Nephron (organoid): Measurements from ENCODE around the gene RGS5.

Experiments used
- H3K27ac Mint-ChIP-seq, 3 experiments: 2 replicates each; pipeline ENCODE4 v1.8.0; 2020; ENCODE audit warnings: mixed read lengths in 3 of 3, mild to moderate bottlenecking in 2 of 3, moderate library complexity in 1 of 3
- H3K27me3 Mint-ChIP-seq: 2 replicates; pipeline ENCODE4 v1.8.0; 2021; ENCODE audit warnings: low read depth, mild to moderate bottlenecking, moderate library complexity, mixed read lengths
- H3K36me3 Mint-ChIP-seq: 2 replicates; pipeline ENCODE4 v1.8.0; 2020; ENCODE audit warnings: low read depth, mixed read lengths
- H3K4me1 Mint-ChIP-seq: 2 replicates; pipeline ENCODE4 v1.8.0; 2020; ENCODE audit warnings: mixed read lengths
- H3K4me3 Mint-ChIP-seq, 3 experiments: 2 replicates each; pipeline ENCODE4 v1.8.0; 2020; ENCODE audit warnings: mild to moderate bottlenecking in 3 of 3, mixed read lengths in 3 of 3, moderate library complexity in 2 of 3
- H3K9me3 Mint-ChIP-seq: 2 replicates; pipeline ENCODE4 v1.8.0; 2020; ENCODE audit warnings: mixed read lengths
- TF ChIP-seq, protein P1 (sequence below), 3 experiments: fragments of 200-600 bp; sonication (generic); IDR thresholded peaks; one replicate each; pipeline ENCODE4 v1.5.0; 2021; ENCODE audit warnings: antibody characterized with exemption in 3 of 3; ENCODE audit not compliant: unreplicated experiment in 3 of 3

The RGS5 gene

DNA sequence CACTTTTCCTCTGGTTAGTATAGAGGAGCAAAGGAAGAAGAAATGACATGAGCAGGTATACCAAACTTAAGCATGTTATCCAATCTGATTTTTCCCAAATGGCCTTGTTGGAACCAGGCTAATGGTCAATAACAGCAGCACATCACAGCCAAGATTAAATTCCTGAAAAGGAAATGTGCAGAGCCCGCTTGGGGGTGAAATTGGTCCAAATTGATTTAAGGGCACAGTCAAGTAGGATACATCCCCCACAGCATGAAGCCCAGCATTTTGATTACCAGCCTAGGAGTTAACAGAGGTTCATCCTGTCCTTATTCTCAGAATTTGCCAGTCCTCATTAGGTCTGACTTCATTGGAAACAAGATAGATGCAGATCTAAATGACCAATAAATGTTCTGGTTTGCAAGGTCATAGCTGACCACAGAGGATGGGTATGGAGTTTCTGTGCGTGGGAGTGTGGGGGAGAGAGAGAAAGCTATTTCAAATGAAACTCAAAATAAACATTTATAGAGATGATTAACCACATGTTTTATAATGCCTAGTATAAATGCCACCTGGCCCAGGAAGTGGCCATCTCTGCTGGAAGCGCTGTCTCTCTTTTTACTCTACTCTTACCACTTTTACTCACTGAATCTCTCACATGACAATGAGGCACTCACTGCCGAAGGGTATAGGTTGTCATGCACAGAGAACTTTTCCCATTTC is 38.7 kb downstream of the RGS5 start:
- no peak overlapping the region for H3K4me3 Mint-ChIP-seq
- peak overlapping the region in 1 of 3 experiments; percentile 87 for H3K27ac Mint-ChIP-seq
- no peaks in the 10 kb centered on the region for H3K27me3 Mint-ChIP-seq
- H3K9me3 Mint-ChIP-seq, result no peaks in the 10 kb centered on the region
- peaks cover 44% of the 10 kb centered on the region for H3K4me1 Mint-ChIP-seq
- peaks cover 6% of the 10 kb centered on the region for H3K36me3 Mint-ChIP-seq
- TF ChIP-seq, protein P1, sequence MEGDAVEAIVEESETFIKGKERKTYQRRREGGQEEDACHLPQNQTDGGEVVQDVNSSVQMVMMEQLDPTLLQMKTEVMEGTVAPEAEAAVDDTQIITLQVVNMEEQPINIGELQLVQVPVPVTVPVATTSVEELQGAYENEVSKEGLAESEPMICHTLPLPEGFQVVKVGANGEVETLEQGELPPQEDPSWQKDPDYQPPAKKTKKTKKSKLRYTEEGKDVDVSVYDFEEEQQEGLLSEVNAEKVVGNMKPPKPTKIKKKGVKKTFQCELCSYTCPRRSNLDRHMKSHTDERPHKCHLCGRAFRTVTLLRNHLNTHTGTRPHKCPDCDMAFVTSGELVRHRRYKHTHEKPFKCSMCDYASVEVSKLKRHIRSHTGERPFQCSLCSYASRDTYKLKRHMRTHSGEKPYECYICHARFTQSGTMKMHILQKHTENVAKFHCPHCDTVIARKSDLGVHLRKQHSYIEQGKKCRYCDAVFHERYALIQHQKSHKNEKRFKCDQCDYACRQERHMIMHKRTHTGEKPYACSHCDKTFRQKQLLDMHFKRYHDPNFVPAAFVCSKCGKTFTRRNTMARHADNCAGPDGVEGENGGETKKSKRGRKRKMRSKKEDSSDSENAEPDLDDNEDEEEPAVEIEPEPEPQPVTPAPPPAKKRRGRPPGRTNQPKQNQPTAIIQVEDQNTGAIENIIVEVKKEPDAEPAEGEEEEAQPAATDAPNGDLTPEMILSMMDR (IDR thresholded peaks at IDR 0.05; ENCODE audit: unreplicated experiment in 3 of 3), result no peak

DNA sequence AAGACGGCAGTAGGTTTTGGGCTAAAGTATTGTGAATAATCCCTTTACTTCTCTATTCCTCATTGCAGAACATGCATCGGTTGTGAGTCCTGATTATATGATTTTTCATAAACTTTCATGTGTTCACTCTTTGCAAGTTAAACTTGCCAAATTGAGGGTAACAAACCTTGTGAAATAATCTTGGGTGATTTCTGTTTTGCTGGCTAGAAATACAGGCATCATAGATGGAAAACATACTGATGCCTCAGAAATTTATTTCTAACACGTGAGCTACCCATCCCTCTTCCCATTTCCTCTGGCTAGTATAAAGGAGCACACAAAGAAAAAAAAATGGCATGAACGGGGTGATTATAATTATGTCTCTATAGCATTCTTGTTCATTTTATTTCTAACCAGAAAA is 39.6 kb downstream of the RGS5 start:
- Mint-ChIP-seq H3K27me3 (no peaks in the 10 kb centered on the region), H3K27ac (peak overlapping the region; percentile 48 to 87 (median 60)), H3K4me3 (no peak overlapping the region), H3K4me1 (peaks cover 41% of the 10 kb centered on the region), H3K36me3 (peaks cover 11% of the 10 kb centered on the region), H3K9me3 (peaks cover 4% of the 10 kb centered on the region)
- TF ChIP-seq, protein P1 (IDR thresholded peaks at IDR 0.05; ENCODE audit: unreplicated experiment in 3 of 3), result no peak

DNA sequence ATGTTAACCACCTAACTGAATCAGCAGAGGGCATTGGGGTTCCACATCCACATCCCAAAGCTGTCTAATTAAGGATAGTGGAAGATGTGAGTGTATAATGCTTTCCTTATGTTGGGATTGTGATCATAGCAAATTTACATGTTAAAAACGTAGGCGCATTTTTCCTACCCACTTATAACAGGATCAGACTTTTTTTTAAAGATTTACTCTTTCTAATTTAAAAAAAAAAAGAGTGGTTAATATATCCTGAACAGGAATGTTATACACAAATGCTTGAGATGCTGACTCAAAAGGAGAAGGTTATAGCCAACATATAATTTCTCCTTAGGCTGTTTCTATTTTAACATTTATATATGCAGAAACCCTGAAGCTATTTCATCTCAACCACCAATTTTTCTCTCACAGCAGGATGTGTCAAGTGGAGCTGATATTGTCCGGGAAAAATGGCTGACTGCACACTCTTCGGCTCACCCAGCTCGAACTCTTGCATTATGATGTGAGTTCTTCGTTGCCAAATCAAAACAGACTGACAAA is 40.3 kb downstream of the RGS5 start:
- TF ChIP-seq, protein P1 (IDR thresholded peaks at IDR 0.05; ENCODE audit: unreplicated experiment in 3 of 3), result no peak
- peaks cover 15% of the 10 kb centered on the region for H3K36me3 Mint-ChIP-seq
- peaks cover 8% of the 10 kb centered on the region for H3K9me3 Mint-ChIP-seq
- peak overlapping the region in 1 of 3 experiments; percentile 40 for H3K4me3 Mint-ChIP-seq
- peaks cover 36% of the 10 kb centered on the region for H3K4me1 Mint-ChIP-seq
- peak overlapping the region; percentile 48 to 87 (median 60) for H3K27ac Mint-ChIP-seq
- H3K27me3 Mint-ChIP-seq, result no peaks in the 10 kb centered on the region

DNA sequence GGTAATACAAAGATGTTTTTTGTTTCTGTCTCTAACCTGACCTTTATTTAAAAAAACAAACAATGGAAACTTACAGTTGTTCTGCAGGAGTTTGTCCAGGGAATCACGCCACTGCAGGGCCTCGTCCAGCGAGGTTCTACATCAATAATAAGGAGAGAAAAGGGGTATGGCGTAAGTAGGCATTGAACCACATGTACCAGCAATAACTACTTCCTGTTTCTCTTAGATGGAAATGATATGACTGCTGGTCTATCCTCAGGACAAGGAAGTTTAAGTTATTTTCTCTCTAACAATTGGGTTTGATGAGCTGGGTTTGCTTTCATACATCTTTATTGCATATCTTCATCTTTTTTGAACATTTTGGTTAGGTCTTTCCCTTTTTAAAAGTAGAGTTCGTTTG is 40.9 kb downstream of the RGS5 start:
- Mint-ChIP-seq H3K4me3 (no peak overlapping the region), H3K9me3 (peaks cover 8% of the 10 kb centered on the region), H3K36me3 (peaks cover 15% of the 10 kb centered on the region), H3K27ac (peak overlapping the region in 1 of 3 experiments; percentile 37), H3K27me3 (no peaks in the 10 kb centered on the region), H3K4me1 (peaks cover 30% of the 10 kb centered on the region)
- TF ChIP-seq, protein P1 (IDR thresholded peaks at IDR 0.05; ENCODE audit: unreplicated experiment in 3 of 3), result no peak

DNA sequence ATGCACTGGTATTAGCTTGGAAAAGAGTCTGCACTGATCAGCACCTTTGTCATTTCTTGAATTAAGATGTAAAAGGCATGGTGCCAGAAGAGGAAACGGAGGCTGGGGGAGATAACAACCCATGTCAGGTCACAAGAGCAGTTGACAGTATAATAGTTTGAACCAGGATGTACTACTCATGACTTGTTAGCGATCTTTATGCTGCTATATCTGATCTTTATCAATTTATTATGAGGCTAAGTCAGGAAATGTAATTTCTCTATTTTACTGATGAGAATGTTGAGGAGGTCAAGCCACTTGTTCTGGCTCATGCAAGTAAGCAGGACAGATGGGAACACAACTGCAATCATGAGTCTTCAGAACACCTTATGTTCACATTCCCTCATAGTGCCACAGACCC is 41.4 kb downstream of the RGS5 start:
- peaks cover 25% of the 10 kb centered on the region for H3K4me1 Mint-ChIP-seq
- H3K27me3 Mint-ChIP-seq, result no peaks in the 10 kb centered on the region
- H3K9me3 Mint-ChIP-seq, result peaks cover 8% of the 10 kb centered on the region
- no peak overlapping the region for H3K4me3 Mint-ChIP-seq
- H3K36me3 Mint-ChIP-seq, result peaks cover 15% of the 10 kb centered on the region
- no peak overlapping the region for H3K27ac Mint-ChIP-seq
- TF ChIP-seq, protein P1 (IDR thresholded peaks at IDR 0.05; ENCODE audit: unreplicated experiment in 3 of 3), result no peak

DNA sequence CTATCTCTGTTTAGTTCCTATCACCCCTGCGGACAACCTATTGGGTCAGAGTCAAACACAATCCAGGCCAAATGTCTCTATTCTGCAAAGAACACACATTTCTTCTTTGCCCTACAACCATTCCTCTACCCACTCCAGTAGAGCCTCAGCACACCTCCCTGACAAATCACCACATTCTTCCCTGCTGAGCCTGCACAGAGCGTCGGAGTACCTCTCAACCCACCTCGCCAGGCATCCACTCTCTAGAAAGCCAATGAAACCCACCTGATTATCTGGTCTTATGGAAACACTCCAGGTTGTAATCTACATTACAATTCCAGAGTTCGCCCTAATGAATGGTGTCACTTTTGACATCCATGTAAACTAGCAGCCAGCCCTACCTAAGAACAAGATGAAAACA is 47.1 kb downstream of the RGS5 start:
- Mint-ChIP-seq H3K4me3 (no peak overlapping the region), H3K9me3 (peaks cover 8% of the 10 kb centered on the region), H3K4me1 (no peaks in the 10 kb centered on the region), H3K27ac (no peak overlapping the region), H3K27me3 (no peaks in the 10 kb centered on the region), H3K36me3 (peaks cover 8% of the 10 kb centered on the region)
- TF ChIP-seq, protein P1 (IDR thresholded peaks at IDR 0.05; ENCODE audit: unreplicated experiment in 3 of 3), result no peak
